H4 (cell line): ENCODE results near the gene DEPDC5. TPM values are rescaled to one million over a fixed set of nuclear protein-coding genes. Genes with fewer than 3 reads are reported as not detected.
A peak's percentile ranks its signal among the peaks of the same experiment; 100 is the strongest.

Experiments
- DNase-seq: peaks from one replicate; pipeline ENCODE4 v3.0.0-alpha.2; 2015; ENCODE audit warnings: low spot score
- total RNA-seq: library from RNA; depleted of rRNA; stranded (reverse); fragments of >200 nt; shearing (Covaris generic); gene quantifications from 2 replicates; pipeline ENCODE4 v1.2.3, GENCODE V29; 2014

DEPDC5 gene
- total RNA-seq, 1 experiment from 2014 or later: 5.6 TPM

DNA sequence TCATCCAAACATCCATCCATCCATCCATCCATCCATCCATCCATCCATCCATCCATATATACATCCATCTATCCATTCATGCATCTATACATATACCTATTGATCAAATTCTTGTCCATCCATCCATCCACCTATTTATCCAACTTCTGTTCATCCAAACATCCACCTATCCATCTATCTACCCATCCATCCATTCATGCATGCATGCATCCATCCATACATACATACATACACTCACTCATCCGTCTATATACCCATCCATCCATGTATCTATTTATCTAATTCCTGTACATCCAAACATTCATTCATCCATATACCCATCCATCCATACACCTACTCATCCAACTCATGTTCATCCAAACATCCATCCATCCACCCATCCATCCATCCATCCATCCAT lies 171.2 kb downstream of the DEPDC5 start:
- no peak for DNase-seq

GRCh38 chr22:31926024-31926423 lies 172.2 kb downstream of the DEPDC5 start:
- no peak for DNase-seq

DNA sequence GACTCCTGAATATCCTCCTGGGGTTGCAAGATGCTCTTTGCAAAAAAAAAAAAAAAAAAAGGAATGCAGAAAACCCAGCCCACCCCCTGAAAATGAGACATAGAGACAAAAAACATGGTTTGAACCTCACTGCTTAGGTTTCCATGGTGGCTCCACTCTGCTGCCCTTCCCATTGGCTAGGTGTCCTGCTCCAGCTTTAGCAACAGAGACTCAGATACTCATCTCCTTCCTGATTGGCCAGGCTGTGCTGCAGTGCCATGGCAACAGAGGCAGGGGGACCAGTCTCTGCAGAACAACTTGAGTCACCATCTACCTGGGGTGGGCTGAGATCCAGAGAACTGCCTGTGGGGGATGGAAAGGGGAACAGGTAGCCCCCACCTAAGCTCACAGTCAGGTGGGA lies 173.2 kb downstream of the DEPDC5 start:
- DNase-seq: no peak

DNA sequence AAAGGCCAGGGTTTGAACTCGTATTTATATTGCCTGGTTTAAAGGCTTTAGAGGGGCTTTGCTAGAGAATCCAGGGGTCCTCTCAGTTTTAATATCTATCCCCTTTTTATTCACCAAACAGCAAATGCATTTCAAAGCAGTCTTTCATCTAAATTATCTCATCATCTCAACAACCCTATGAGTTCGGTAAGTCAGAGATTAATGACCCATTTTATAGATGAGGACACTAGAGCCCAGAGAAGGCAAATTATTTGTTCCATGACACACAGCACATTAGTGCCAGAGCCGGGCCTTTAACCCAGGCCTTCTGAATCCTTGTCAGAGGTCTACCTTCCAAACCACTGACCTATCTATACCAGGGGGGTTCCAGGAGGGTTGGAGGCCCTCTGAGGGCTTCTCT lies 173.7 kb downstream of the DEPDC5 start:
- DNase-seq: no peak

DNA sequence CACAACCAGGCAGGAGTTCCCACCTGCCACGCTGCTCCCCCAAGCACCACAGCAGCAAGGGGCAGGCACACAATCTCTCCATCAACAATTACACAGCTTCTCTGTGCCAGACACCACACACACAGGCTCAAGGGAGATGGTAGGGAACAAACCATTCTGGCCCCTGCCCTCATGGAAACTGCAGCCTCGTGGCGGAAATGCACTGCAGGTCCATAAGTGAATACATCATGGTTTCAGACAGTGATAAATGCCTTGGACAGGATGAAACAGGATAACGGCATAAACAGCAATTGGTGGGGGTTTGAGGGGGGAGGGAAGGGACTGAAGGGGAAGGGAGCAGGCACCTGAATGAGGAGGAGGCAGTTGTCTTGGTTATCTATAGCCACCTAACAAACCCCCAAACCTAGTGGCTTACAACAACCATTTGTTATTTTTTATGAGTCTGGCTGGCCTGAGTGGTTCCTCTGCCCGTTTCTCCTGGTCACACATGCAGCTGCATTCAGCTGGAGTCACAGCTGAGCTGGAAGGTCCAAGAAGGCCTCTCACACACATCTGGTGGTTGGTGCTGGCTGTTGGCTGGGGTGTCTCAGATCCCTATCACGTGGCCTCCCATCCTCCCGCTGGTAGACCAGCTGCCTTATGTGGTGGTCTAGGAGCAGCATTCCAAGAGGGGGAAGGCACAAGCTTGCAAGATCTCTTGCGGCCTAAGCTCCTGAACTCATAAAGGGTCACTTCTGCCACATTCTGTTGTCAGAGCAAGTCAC lies 175.5 kb downstream of the DEPDC5 start:
- no peak for DNase-seq

- no peak for DNase-seq
These were observed 179.0 kb downstream of the DEPDC5 start for GRCh38 chr22:31932863-31933262.

GRCh38 chr22:31933406-31933805 lies 179.6 kb downstream of the DEPDC5 start:
- no peak for DNase-seq

- DNase-seq: no peak
These were observed 180.1 kb downstream of the DEPDC5 start for GRCh38 chr22:31933816-31934482.

- DNase-seq: no peak
These were observed 182.3 kb downstream of the DEPDC5 start for GRCh38 chr22:31935961-31936635.

DNA sequence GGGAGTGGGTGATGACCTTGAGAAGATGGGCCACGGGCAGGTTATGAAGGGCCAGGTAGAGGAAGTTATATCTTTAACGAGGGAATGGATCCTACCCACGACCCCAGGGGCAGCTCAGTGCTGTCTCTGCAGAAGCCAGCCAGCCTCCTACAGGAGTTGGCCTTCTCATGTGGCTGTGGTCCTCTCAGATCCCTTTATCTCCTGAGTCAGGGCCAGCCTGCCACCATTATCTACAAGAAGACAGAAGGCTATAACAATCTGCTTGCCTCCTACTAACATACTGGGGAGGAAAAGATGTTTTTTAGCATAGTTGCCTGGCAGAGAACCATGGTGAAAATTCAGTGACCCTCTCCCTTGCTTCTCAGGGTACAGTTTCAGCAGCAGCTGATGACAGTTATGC lies 183.5 kb downstream of the DEPDC5 start:
- no peak for DNase-seq

DNA sequence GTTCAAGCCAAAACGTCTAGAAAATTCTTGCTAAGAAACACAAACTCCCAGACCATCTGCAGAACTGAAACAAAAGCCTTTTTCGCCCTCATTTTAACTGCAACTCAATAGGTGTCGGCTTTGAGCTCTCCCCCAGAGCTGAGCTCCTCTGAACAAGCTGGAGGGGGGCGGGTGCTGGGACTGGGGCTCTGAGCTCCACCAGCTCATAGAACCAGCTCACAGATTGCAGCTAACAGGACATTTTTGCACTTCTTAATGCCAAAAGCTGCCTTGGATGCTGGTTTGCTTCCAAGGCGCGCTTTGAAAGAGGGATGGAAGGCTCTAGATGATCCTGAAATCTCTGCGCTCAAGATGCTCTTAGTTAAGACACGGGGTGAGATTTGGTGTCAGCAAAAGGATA lies 184.5 kb downstream of the DEPDC5 start:
- DNase-seq: no peak

DNA sequence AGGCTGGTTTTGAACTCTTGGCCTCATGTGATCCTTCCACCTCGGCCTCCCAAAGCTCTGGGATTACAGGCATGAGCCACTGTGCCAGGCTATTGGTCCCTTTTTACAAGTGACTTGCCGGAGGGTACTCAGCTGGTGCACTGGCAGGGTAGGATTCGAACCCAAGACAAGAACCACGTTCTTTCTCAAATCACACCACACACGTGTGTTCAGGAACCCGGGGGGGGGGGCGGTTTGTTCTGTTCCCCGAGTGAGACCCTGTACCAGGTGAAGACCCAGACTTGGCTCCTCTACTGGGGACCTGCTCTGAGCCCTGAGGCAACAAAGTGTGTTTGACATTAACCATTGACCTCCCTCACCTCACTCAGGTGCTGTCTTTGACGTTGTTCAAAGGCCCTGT lies 186.7 kb downstream of the DEPDC5 start:
- no peak for DNase-seq

DNA sequence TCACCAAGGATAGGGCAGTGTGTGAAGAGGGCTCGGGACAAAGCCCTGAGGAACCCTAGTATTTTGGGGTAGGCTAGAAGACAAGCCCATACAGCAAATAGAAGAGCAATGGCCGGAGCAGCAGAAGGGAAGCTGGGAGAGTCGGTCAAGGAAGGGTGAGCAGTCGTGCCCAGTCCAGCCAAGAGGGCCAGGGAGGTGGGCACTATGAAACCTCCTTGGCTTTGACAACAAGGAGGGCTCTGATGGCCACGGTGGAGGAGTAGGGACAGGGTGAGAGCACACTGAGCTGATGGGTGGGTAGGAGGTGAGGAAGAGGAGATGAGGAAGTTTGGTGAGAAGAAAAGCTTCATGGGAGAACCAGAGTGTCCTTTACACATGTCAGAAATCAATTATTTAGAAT lies 188.3 kb downstream of the DEPDC5 start:
- no peak for DNase-seq

DNA sequence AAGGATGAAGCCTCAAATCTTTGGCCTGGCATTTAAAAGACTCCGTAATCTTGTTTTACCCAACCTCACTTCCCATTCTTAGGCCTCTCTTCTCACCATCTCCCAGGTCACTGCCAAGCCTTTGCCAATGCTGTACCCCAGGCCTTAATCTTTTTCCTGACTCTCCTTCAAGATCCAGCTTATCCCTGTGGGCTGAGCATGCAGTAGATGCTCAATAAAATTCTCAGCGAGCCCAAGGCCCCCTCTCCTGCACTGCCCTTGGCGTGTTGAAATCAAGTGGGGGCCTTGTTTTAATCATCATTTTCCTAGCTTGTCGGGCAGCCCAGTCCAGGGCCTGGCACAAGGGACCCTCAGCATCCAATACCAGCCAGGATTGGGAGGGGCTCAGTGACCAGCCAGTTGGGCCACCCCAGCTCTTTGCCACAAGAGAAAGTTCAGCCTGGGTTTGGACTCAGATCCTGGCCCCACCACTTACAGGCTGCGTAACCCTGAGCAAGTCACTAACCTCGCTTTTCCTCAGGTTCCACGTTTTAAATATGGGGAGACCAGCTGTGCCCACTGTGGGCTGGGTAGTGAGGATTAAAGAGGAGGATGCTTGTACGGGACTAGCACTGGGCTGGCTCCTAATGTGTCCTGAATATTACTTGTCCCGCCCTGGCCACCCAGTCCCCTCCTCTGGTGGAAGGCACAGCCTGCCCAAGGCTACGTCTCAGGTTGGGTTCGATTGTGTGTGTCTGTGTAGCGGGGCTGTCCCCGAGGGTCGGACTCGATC lies 189.6 kb downstream of the DEPDC5 start:
- DNase-seq: no peak

- DNase-seq: peak; percentile 81
These were observed 190.3 kb downstream of the DEPDC5 start, which contains the start of gene YWHAH for GRCh38 chr22:31943978-31944699. Gene YWHAH, plus strand, starts transcription at chr22:31944535. Its CDS starts 199 bp downstream, at chr22:31944734.

DNA sequence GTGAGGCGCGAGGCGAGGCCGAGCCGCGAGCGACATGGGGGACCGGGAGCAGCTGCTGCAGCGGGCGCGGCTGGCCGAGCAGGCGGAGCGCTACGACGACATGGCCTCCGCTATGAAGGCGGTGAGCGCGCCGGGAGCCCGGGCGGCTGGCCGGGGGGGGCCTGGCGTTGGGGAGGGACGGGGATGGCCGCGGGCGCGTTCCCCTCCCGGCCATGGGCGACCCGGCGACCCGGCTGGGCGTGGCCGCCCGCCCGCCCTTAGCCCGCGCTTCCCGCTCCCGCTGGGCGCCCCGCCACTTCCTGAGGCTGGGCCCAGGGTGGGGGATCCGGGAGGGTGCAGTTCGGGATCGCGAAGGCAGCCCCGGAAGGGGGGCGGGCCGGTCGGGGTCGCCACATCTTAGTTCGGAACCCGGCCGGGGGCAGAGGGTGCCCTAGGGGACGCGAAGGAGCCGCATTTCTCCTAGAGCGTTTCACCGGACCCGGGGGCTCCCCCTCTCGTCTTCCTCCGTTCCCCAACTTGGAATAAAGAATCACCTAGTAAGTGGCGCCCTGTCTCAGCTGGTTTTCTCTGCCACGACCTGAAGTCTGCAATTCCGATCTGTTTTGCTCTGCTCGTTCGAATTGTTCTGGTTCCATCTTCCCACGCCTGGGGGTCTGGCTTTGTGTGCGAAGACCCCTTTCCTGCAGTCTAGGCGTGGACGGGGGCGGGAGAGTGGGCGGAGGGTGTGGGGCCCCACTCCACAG lies 191.1 kb downstream of the DEPDC5 start:
- no peak for DNase-seq

GRCh38 chr22:31945443-31945855 lies 191.6 kb downstream of the DEPDC5 start:
- DNase-seq: no peak

GRCh38 chr22:31945971-31946680 lies 192.3 kb downstream of the DEPDC5 start:
- no peak for DNase-seq

- no peak for DNase-seq
These were observed 193.5 kb downstream of the DEPDC5 start for GRCh38 chr22:31947296-31947695.

- DNase-seq: no peak
These were observed 194.2 kb downstream of the DEPDC5 start for GRCh38 chr22:31948002-31948401.
